Mucosa of rectum (tissue), 2 donors: ENCODE data around the gene PES1.
"Not testable (repeated sequence)": the region's sequence is repeated elsewhere in the genome, so short reads cannot be mapped to it uniquely, and the experiment has no call there.

Experiments used
- H3K27ac ChIP-seq, 2 donors: one replicate each; pipeline ENCODE4 v1.7.0; 2013; ENCODE audit warnings: inconsistent platforms in 2 of 2, low read depth in 2 of 2, low read length in 2 of 2
- H3K27me3 ChIP-seq, 2 donors: one replicate each; pipeline ENCODE4 v1.7.0; 2013; ENCODE audit warnings: low read length in 2 of 2; ENCODE audit not compliant: control insufficient read depth in 2 of 2, insufficient read depth in 2 of 2
- H3K36me3 ChIP-seq, 2 donors: one replicate each; pipeline ENCODE4 v1.7.0; 2013; ENCODE audit warnings: low read length in 2 of 2; ENCODE audit not compliant: control insufficient read depth in 2 of 2, insufficient read depth in 2 of 2
- H3K4me1 ChIP-seq, 2 donors: one replicate each; pipeline ENCODE4 v1.7.0; 2013; ENCODE audit warnings: low read length in 2 of 2, mild to moderate bottlenecking in 1 of 2; ENCODE audit not compliant: control insufficient read depth in 2 of 2, insufficient read depth in 2 of 2
- H3K4me3 ChIP-seq, 2 donors: one replicate each; pipeline ENCODE4 v1.7.0; 2013; ENCODE audit warnings: low read length in 2 of 2
- H3K9ac ChIP-seq, 2 donors: one replicate each; pipeline ENCODE4 v1.7.0; 2013; ENCODE audit warnings: low read length in 2 of 2, low read depth in 1 of 2, mild to moderate bottlenecking in 1 of 2
- H3K9me3 ChIP-seq, 2 donors: one replicate each; pipeline ENCODE4 v1.7.0; 2013; ENCODE audit warnings: low read length in 2 of 2; ENCODE audit not compliant: control insufficient read depth in 2 of 2
- donor health status: healthy.
- donor health status: Normal muscosa, but diverticular disease.

Gene PES1

DNA sequence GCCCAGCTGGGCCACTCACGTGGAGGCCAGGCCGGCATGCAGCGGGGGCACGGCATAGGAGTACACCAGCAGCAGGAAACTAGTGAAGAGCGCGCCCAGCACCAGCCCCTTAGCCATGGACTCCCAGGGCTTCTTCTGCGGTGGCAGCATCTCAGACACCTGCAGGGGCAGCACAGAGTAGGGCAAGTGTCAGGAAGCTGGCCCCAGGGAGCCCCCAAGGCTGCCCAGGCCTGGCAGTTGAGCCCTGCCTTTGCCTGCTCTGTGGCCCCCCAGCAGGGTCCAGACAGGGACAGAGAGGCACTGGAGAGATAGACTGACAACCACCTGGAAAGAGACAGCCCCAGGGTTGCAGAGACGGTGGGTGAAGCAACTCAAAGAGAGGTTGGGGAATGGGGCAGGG, 34.5 kb downstream of the PES1 start:
- H3K36me3 ChIP-seq: peaks cover 5 to 8% of the 10 kb centered on the region in 2 donors
- H3K27me3 ChIP-seq: no peaks in the 10 kb centered on the region
- H3K27ac ChIP-seq: no peak overlapping the region
- H3K4me3 ChIP-seq: no peak overlapping the region
- no peaks in the 10 kb centered on the region for H3K9me3 ChIP-seq
- H3K9ac ChIP-seq: no peak overlapping the region
- H3K4me1 ChIP-seq: no peaks in the 10 kb centered on the region

DNA sequence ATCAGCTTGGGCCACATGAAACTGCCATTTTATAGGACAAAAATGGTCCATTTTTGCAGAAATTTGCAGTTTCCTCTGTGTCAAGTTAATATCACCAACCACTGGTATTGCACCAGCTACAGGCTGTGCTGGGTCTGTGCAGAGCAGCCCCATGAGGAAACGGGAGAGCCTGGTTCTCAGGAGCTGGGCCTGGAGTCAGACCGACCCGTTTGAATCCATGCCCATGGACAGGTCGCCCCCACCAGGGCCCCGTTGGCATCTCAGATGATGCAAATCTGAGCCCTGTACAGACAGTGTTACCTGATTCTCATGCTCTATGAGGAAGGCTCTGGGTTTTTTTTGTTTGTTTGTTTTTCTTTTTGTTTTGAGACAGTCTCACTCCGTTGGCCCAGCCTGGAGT, 35.3 kb downstream of the PES1 start:
- Histone ChIP-seq H3K36me3 (peaks cover 5 to 8% of the 10 kb centered on the region in 2 donors), H3K4me1 (no peaks in the 10 kb centered on the region), H3K4me3 (no peak overlapping the region), H3K9me3 (no peaks in the 10 kb centered on the region), H3K9ac (no peak overlapping the region), H3K27ac (no peak overlapping the region), H3K27me3 (no peaks in the 10 kb centered on the region)

DNA sequence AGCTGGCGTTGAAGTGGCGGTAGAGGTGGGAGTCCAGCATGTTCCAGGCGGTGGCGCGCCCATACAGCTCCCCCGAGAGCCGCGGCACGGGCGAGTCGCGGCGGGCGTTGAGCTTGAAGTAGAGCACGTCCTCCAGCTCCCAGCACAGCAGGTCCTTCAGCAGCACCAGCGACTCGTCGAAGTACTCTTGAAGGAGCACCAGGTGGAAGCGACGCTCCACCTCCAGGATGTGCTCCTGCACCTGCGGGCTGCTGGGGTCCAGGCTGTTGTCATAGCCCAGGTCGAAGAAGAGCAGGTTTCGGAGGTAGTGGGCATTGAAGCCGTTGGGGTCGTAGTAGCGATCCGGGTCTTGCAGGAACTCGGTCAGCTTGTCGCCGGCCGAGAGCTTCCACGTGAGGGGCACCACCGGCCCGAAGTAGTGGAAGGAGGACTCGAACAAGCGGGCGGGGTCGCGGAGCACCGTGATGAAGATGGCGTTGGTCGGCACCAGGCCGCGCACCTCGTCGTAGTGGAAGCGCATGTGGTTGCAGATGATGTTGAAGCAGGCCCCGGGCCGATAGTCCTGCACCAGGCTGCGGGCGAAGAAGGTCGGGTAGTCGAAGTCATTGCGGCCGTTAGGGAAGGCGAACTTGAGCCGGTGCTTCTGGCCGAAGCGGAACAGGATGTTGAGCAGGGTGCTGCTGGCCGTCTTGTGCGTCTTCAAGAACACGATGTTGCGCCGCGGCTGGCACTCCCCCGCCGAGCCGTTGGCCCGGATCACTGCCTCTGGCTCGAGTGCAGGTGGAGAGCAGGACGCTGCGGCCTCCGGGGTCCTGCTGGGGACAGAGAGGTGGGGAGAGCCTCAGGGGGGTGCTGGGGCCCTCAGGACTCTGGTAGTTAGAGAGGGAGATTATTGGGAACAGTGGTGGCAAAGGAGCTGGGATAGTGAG, 36.2 kb downstream of the PES1 start:
- H3K27ac ChIP-seq: no peak overlapping the region

DNA sequence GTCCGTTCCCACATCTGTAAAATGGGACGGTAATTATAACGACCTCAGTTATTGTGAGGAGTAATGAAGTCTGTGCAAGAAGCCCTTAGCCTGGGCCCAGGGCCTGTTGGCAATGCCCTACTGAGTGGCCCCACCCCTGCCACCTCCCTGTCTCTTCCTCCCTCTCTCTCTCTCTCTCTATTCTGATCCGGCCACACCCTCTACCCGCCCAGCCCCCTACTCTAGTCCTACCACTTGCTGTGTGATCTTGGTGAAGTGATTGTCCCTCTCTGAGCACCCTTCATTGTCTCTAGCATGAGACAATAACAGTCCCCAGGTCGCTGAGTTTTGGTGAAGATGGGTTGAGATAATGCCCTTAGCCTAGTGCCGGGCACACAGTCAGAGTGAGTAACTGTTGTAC, 37.7 kb downstream of the PES1 start:
- H3K9ac ChIP-seq: no peak overlapping the region
- peaks cover 5 to 8% of the 10 kb centered on the region in 2 donors for H3K36me3 ChIP-seq
- no peaks in the 10 kb centered on the region for H3K27me3 ChIP-seq
- no peak overlapping the region for H3K27ac ChIP-seq
- no peak overlapping the region for H3K4me3 ChIP-seq
- H3K9me3 ChIP-seq: no peaks in the 10 kb centered on the region
- no peaks in the 10 kb centered on the region for H3K4me1 ChIP-seq

More for the DNA sequence above, 36.2 kb downstream of the PES1 start:
- H3K4me3 ChIP-seq: no peak overlapping the region
- H3K36me3 ChIP-seq: peaks cover 5 to 8% of the 10 kb centered on the region in 2 donors
- H3K27me3 ChIP-seq: no peaks in the 10 kb centered on the region
- no peaks in the 10 kb centered on the region for H3K4me1 ChIP-seq
- H3K9me3 ChIP-seq: no peaks in the 10 kb centered on the region
- no peak overlapping the region for H3K9ac ChIP-seq

DNA sequence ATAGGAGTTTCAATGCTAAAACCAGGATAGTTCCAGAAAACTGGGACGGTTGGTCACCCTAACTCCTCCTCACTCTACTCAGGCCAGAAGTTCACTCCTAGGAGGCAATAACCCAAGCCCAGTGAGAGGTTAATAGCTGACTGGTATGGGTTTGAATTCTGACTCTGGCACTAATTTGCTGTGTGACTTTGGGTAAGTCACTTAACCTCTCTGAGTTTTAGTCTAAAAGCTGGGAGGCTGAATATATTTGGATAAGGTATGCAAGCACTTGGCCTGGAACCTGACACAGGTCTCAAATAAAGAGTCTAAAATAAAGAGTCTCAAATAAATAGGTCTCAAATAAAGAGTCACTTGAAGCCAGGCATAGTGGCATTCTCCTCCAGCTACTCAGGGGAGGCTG, 39.0 kb downstream of the PES1 start:
- H3K27me3 ChIP-seq: no peaks in the 10 kb centered on the region
- H3K4me3 ChIP-seq: no peak overlapping the region
- H3K9me3 ChIP-seq: no peaks in the 10 kb centered on the region
- no peaks in the 10 kb centered on the region for H3K4me1 ChIP-seq
- peaks cover 5 to 8% of the 10 kb centered on the region in 2 donors for H3K36me3 ChIP-seq
- no peak overlapping the region for H3K9ac ChIP-seq
- H3K27ac ChIP-seq: no peak overlapping the region

DNA sequence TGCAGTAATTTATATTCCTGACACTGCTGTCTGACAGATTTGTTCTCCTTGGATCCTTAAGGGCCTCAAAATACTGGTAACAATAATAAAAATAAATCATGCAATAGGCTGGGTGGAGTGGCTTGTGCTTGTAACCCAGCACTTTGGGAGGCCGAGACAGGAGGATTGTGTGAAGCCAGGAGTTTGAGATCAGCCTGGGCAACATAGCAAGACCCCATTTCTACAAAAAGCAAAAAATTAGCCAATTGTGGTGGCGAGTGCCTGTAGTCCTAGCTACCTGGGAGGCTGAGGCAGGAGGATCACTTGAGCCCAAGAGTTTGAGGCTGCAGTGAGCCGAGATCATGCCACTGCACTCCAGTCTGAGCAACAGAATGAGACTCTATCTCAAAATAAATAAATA, 39.9 kb downstream of the PES1 start:
- not testable (repeated sequence) for H3K4me3 ChIP-seq, H3K36me3 ChIP-seq, H3K27ac ChIP-seq, H3K9ac ChIP-seq, H3K9me3 ChIP-seq, H3K4me1 ChIP-seq, H3K27me3 ChIP-seq

DNA sequence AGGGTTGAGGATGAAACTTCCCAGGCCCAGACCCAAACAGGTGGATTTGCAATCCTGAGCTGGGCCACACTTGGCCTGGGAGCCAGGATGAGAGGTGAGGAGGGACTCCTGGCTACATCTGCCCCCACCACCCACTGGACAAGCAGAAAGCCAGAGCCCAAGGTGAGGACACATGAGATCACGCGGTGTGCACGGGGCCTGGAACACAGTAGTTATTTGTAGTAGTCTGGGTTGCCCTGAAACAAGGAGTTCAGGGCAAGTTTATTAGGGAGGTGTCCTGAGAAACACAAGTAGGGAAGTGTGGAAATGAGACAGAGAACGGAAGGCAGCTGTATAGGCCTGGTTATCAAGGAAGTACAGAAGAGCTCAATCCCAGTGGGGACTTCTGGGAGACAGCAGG, 44.5 kb downstream of the PES1 start:
- H3K4me1 ChIP-seq: no peaks in the 10 kb centered on the region
- peaks cover 9 to 13% of the 10 kb centered on the region in 2 donors for H3K27me3 ChIP-seq
- no peak overlapping the region for H3K4me3 ChIP-seq
- H3K9me3 ChIP-seq: no peaks in the 10 kb centered on the region
- H3K27ac ChIP-seq: no peak overlapping the region
- H3K9ac ChIP-seq: no peak overlapping the region
- no peaks in the 10 kb centered on the region for H3K36me3 ChIP-seq

DNA sequence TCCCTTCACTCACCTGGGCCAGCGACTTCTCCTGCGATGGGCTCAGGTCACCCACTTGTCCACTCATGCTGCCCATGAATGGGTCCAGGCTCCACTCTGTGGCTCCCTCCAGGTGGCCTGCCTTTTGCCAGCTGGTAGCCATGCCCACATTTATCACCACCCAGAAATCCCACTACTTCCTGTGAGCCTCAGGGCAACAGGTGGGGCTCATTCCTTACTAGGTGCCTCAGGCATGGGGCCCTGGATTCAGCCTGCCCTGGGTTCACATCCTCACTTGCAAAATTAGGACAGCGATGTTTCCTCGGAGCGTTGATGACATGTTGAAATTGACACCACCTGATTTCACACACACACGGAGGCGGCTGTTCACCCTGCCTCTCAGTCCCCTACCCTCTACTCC, 45.1 kb downstream of the PES1 start, which contains the start of gene SEC14L6:
TSS of gene SEC14L6 (minus strand) at position 126 of the 400 bp plus-strand sequence. CDS start at position 67, 59 bp downstream.
- no peak within 1 kb of the TSS for H3K9ac ChIP-seq
- H3K27me3 ChIP-seq: peaks cover 12 to 15% of the 10 kb centered on the region in 2 donors
- no peaks in the 10 kb centered on the region for H3K36me3 ChIP-seq

DNA sequence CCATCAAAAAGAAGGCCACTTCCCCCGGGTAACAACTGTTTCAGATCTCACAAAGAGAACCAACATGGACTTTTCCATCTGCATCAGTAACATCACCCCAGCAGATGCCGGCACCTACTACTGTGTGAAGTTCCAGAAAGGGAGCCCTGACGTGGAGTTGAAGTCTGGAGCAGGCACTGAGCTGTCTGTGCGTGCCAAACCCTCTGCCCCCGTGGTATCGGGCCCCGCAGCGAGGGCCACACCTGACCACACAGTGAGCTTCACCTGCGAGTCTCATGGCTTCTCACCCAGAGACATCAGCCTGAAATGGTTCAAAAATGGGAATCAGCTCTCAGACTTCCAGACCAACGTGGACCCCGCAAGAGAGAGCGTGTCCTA, 48.9 kb downstream of the PES1 start:
- H3K27me3 ChIP-seq: peaks cover 12 to 20% of the 10 kb centered on the region in 2 donors
- H3K36me3 ChIP-seq: no peaks in the 10 kb centered on the region
- H3K9ac ChIP-seq: no peak overlapping the region
- H3K9me3 ChIP-seq: no peaks in the 10 kb centered on the region
- no peak overlapping the region for H3K27ac ChIP-seq
- no peak overlapping the region for H3K4me3 ChIP-seq
- H3K4me1 ChIP-seq: peaks cover 0 to 2% of the 10 kb centered on the region in 2 donors

More for the DNA sequence above, 45.1 kb downstream of the PES1 start, which contains the start of gene SEC14L6:
- Histone ChIP-seq H3K9me3 (no peaks in the 10 kb centered on the region), H3K4me1 (peaks cover 0 to 2% of the 10 kb centered on the region in 2 donors), H3K27ac (no peak within 1 kb of the TSS), H3K4me3 (no peak within 1 kb of the TSS)

DNA sequence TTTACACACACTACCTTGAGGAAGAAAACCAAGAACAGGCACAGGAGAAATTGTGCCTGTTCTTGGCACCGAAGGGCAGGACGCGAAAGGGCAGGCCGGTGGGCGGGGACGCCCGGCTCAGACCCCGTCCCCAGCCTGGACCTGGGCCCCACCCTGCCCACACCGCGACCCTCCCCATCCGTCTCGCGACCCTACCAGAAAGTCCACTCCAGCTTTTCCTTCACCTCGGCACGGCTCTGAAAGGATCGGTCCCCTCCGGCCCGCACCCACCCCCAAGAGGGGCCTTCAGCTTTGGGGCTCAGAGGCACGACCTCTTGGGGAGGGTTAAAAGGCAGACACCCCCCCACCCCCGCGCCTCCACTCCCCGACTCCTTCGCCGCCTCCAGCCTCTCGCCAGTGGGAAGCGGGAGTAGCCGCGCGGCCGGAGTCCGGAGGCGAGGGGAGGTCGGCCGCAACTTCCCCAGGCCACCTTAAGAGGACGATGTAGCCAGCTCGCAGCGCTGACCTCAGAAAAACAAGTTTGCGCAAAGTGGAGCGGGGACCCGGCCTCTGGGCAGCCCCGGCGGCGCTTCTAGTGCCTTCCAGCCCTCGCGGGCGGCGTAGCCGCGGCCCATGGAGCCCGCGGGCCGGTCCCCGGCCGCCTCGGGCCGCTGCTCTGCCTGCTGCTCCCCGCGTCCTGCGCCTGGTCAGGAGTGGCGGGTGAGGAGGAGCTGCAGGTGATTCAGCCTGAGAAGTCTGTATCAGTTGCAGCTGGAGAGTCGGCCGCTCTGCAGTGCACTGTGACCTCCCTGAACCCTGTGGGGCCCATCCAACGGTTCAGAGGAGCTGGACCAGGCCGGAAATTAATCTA, 49.5 kb downstream of the PES1 start:
- no peak overlapping the region for H3K9ac ChIP-seq
- no peak overlapping the region for H3K27ac ChIP-seq
- H3K9me3 ChIP-seq: no peaks in the 10 kb centered on the region
- peaks cover 0 to 2% of the 10 kb centered on the region in 2 donors for H3K4me1 ChIP-seq
- H3K27me3 ChIP-seq: peaks cover 12 to 20% of the 10 kb centered on the region in 2 donors
- H3K4me3 ChIP-seq: no peak overlapping the region
- no peaks in the 10 kb centered on the region for H3K36me3 ChIP-seq
